HG03108 (cell line): ENCODE data around the gene ESYT3.
"Not testable (repeated sequence)": the region's sequence is repeated elsewhere in the genome, so short reads cannot be mapped to it uniquely, and the experiment has no call there.

Experiments
- ATAC-seq: cut with Tn5 transposase; IDR thresholded peaks from one replicate; pipeline ENCODE4 v1.9.1; 2021; ENCODE audit warnings: moderate library complexity; ENCODE audit not compliant: unreplicated experiment

Gene ESYT3

GRCh38 chr3:138441256-138441655 lies 6.8 kb downstream of the ESYT3 start:
- ATAC-seq, result no peak

- ATAC-seq, result no peak
Observed at GRCh38 chr3:138441742-138442141, 7.3 kb downstream of the ESYT3 start.

GRCh38 chr3:138442433-138442832 lies 8.0 kb downstream of the ESYT3 start:
- no peak for ATAC-seq

GRCh38 chr3:138443091-138443490 lies 8.7 kb downstream of the ESYT3 start:
- ATAC-seq, result no peak

- ATAC-seq, result no peak
Observed at GRCh38 chr3:138443521-138444503, 9.4 kb downstream of the ESYT3 start.

- ATAC-seq, result no peak
Observed at GRCh38 chr3:138445236-138445635, 10.8 kb downstream of the ESYT3 start.

GRCh38 chr3:138445654-138446053 lies 11.2 kb downstream of the ESYT3 start:
- no peak for ATAC-seq

- no peak for ATAC-seq
Observed at GRCh38 chr3:138448631-138449030, 14.2 kb downstream of the ESYT3 start.

- no peak for ATAC-seq
Observed at GRCh38 chr3:138449490-138449889, 15.1 kb downstream of the ESYT3 start.

- ATAC-seq, result no peak
Observed at GRCh38 chr3:138450181-138450580, 15.8 kb downstream of the ESYT3 start.

- no peak for ATAC-seq
Observed at GRCh38 chr3:138450704-138451424, 16.4 kb downstream of the ESYT3 start.

GRCh38 chr3:138451595-138452162 lies 17.3 kb downstream of the ESYT3 start:
- ATAC-seq, result no peak

- ATAC-seq, result no peak
Observed at GRCh38 chr3:138452436-138452835, 18.0 kb downstream of the ESYT3 start.

GRCh38 chr3:138453940-138454339 lies 19.5 kb downstream of the ESYT3 start:
- not testable (repeated sequence) for ATAC-seq

- ATAC-seq, result no peak
Observed at GRCh38 chr3:138455801-138456716, 21.6 kb downstream of the ESYT3 start.

- no peak for ATAC-seq
Observed at GRCh38 chr3:138456961-138457862, 22.8 kb downstream of the ESYT3 start.

- ATAC-seq, result no peak
Observed at GRCh38 chr3:138457863-138458735, 23.7 kb downstream of the ESYT3 start.

GRCh38 chr3:138458774-138459499 lies 24.5 kb downstream of the ESYT3 start:
- no peak for ATAC-seq
